NCI-H226 (cell line): Measurements from ENCODE around the gene AARS1.
"Not testable (repeated sequence)": the region's sequence is repeated elsewhere in the genome, so short reads cannot be mapped to it uniquely, and the experiment has no call there.

Source experiments
- DNase-seq: peaks from one replicate; pipeline ENCODE4 v3.0.0-alpha.2; 2015

AARS1 gene

DNA sequence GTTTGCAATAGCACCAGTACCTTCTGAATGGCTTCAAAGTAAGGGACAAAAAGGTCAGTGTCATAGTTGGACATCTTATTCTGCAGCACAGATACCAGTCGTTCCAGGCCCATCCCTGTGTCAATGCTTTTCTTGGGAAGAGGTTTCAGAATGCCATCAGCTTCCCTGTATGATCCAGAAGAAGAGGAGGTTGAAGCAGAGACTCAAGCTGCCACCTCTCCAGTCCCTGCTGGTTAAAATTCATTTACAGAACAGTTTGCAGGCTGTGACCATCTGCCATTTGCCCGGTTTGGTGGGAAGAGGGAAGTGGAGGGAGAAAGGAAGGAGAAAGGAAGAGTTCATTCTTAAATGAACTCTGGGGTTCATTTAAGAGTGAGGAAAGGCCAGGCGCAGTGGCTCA is 19.1 kb downstream of the AARS1 start:
- no peak for DNase-seq

DNA sequence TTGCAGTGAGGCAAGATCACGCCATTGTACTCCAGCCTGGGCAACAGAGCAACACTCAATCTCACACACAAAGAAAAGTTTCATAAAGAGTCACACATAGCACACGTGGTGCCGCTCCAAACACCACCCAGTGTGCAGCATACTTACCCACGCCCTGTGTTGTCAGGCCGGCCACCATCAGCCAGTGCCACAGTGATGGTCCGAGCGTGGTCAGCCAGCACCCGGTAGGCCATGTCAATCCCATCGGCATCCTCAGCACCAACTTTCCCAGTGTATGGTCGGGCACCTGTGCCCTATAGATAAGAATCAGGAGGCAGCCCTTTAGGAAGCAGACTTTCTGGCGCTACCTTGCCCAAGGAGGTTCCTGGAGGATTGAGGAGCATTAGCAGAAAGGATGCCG is 19.8 kb downstream of the AARS1 start:
- DNase-seq: no peak

DNA sequence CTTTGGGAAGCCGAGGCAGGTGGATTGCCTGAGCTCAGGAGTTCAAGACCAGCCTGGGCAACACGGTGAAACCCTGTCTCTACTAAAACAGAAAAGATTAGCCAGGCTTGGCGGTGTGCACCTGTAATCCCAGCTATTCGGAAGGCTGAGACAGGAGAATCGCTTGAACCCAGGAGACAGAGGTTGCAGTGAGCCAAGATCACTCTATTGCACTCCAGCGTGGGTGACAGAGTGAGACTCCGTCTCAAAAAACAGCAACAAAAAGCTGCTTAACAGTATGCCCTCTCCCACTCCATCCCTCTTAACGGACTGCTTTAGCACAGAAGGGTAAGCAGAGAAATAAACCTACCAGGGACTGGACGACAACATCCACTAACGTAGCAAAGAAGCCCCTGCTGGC is 21.4 kb downstream of the AARS1 start:
- not testable (repeated sequence) for DNase-seq

DNA sequence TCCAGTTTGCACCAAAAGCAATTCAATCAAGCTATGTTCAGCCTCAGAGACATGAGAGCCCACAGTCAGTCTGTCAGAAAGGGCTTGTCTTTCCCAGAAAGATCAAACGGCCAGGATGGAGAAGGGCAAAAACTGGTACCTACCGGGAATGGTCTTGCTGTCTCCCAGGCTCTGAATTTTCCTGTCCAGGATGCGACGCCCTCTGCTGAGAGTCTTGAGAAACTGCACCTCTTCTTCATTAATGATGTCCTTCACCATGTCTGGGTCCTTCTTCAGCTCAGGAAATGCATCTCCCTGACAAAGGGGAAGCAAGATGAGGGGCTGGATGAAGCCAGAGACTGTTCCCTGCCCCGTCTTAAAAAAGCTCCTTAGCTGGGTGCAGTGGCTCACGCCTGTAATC is 21.8 kb downstream of the AARS1 start:
- no peak for DNase-seq

DNA sequence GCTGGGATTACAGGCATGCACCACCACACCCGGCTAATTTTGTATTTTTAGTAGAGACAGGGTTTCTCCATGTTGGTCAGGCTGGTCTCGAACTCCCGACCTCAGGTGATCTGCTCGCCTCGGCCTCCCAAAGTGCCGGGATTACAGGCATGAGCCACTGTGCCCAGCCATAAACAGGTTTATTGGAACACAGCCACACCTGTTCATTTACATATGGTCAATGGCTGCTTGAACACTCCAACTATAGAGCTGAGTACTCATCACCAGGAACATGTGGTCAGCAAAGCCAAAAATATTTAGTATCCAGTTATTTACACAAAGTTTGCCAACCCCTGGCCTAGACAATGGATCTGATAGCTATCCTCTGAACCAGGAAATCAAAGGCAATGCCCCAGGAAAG is 29.4 kb downstream of the AARS1 start:
- not testable (repeated sequence) for DNase-seq

DNA sequence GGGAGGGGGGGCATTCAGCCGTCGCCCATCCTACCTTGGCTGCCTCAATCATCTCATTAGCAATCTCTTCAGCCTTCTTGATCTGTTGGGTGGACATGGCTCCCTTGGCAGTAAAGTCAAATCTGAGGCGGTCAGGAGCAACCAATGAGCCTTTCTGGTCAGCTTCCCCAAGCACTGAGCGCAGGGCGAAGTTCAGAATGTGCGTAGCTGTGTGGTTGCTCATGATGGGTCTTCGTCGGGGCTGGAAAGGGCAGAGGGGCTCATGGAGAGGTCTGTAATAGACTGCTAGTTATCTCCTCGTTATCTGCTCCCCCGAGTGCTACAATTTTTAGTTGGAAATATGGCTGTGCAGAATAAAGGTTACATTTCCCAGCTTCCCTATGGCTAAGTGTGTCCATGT is 30.4 kb downstream of the AARS1 start:
- DNase-seq: no peak

DNA sequence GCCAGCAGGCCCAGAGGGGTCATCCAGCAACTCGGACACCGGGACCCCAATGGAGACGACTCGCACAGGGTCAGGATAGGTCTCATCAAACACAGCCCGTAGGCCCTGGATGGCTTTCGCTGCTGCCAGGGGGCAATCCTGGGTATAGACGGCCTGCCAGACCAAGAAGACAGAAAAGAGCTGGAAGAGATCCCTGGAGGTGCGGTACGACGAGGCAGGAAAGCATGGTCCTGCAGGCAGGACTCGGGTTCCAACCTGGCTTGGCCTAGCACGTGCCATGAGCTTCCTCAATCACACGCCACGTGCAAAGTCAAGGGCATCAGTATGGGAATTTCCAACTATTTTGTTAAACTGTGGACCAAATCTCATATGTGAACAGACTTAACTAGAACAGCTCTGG is 31.2 kb downstream of the AARS1 start:
- no peak for DNase-seq

DNA sequence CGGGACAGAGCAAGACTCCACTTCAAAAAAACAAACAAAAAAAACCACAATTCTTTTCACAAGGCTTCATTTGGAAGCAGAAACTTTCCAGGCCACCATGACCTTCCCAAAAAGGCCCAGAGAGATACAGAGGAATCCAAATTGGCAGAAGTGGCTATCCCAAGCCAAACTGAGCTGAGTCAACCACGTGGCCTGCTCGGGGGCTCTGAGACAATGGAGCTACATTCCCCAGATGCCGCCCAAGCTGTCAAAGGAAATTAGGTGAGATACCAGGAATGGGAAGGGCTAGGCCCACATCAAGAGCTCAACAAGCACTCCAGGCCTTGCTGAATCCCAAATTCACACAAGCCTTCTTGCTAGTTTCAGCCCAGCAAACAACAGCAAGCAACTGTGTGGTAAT is 31.9 kb downstream of the AARS1 start:
- DNase-seq: no peak

DNA sequence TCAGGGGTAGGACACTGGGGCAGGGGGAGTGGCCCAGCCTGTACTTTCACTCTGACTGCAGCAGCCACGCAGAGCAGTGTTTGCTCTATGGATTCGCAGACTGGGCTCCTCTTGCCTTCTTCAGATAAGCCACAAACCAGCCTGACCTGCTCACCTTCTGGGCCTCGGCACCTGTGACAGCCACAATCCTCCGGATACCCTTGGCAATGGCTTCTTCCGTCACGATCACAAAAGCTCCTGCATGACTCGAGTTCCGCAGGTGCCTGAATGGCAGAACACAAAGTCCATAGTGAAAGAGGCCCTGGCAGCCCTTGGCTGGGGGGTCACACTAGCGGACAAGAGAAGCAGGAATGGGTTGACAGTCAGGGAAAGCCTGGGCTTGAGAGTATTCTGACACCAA is 33.7 kb downstream of the AARS1 start:
- DNase-seq: no peak

DNA sequence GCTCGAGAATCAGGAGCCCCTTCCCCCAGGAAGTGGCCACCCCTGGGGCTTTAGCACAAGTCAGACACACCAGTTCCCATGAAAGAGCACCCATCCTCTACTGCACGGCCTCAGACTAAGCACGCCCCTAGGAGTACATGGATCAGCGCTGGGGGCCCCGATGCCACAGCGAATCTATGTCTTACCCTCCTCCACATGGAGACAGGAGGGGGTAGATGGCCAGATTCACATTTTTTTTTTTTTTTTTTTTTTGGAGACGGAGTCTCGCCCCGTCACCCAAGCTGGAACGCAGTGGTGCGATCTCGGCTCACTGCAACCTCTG is 34.4 kb downstream of the AARS1 start:
- no peak for DNase-seq

DNA sequence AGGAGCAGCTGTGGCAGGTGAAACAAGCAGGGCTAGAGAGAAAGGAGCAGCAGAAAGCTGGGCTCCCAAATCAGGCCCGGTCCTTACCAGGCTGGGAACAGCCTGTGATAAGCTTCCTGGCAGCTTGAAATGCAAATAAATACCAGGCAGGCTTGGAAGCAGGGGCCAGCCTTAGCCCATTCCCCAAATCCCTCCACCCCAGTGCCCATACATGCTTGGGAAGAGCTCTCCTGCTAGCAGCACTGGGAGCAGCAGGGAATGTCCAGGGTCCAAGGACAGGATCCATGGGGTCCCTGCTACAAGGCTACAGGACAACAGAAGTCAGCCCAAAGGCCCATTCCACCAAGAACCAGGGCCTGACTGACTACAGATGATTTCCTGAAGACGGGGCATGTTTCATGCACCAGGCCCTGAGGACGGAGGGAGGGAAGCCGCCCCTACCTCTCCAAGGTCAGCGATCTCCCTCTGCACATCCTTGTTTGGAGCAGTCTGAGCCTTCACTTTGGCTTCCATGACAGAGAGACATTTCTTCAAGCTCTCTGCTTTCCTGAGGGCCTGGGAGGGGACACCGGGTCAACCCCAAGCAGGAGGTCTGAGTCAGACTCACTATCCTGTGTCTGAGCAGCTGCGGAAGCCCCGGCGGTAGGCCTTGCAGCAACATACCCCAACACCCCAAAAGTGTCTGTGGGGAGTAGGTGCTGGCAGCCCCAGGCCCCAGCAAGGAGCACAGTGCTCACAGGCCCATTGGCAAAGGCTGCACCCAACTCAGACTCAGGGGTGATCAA is 34.9 kb downstream of the AARS1 start:
- DNase-seq: no peak

DNA sequence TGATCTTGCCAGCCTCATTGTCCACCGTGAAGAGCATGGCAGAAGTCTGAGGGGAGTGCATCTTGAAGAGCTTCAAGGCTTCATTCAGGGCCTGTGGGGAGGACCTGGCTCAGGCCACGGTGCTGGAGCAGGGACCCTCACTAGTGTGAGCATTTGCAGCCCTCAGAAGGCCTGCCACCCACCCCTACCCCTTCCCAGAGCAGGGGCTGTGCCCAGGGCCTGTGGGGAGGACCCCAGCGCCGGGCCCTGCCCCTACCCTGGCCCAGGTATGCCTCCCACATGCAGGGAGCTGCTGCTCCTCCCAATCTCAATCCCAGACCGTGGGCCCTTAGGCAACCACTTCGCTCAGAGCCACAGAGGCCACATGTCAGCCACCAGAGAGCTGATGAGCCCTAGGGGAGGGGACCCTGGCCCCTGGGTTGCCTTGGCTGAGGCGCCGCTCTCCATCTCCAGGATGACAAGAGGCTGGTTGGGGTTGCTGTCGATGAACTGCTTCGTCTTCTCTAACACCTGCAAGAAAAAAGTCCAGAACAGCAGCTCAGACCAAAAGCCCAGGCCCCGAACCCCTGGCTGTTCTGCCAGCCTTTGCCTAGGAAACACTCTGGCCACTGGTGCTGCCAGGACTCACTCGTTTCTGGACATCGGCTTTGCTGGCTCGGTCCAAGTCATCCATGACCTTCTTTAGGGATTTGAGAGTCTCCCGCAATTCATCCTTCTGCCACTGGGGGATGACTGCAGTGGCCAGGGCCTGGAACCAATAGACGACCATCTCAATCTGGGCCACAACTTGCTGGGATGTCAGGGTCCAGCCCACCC is 35.8 kb downstream of the AARS1 start:
- DNase-seq: peak; percentile 4

DNA sequence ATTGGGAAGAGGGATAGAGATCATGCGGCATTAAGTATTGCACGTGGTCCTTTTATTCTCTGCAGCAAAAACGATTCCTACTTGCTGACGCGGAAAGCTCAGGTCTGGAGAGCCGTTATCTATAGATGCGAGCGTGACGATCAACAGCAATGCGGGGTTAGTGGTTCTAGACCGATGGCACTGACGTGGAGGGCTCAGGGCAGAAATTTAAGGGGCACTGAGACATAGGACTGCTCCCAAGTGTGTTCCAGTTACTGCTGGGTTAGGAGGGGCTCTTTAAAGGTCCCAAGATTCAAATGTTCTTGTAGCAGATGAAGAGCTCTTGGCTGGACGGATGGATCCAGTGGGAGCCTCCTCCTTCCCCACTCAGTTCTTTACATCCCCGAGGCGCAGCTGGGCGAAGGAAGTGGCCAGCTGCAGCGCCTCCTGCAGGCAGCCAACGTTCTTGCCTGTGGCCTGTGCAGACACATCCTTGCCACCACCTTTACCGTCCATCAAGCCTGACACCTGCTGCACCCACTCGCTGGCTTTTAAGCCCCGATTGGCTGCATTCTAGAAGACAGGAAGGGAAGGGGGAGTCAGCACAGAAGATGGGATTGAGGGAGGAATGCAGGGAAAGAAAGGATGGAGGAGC is 36.8 kb downstream of the AARS1 start:
- DNase-seq: no peak

DNA sequence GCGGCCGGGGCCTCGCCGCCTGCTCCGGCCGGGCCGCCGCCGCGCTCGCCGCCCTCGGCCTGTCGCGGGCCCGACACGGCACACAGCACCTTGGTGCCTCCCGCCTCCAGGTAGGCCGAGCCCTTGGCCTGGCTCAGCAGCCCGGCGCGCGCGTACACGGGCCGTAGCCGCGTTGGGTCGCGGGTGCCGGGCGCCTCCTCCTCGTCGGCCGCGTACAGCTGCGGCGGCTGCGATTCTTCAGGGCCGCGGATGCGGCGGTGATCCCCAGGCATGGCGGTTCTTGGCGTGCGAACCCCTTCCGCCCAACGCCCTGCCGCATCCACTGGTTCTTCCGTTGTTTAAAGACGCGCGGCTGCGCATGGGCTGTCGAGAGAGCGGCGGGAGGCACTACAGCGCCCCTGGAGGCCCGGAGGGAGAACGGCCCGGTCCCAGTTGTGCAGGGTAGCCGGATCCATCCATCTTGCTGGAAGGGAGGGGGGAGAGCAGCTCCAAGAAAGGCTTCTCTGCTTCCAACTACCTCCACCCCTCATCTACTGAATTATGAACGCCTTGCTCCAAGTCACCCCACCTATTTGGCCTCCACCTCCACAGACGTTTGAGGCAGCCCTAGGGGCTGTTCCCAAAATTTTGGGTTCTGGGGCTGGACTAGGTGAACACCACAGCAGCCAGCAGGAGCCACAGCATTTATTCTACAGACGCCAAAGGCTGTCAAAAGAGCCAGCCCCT is 37.5 kb downstream of the AARS1 start, which contains the start of gene EXOSC6:
Gene EXOSC6 (minus strand): TSS at position 312 of the 726 bp plus-strand sequence. CDS start 40 bp downstream, at position 272.
- peak; percentile 90 for DNase-seq

DNA sequence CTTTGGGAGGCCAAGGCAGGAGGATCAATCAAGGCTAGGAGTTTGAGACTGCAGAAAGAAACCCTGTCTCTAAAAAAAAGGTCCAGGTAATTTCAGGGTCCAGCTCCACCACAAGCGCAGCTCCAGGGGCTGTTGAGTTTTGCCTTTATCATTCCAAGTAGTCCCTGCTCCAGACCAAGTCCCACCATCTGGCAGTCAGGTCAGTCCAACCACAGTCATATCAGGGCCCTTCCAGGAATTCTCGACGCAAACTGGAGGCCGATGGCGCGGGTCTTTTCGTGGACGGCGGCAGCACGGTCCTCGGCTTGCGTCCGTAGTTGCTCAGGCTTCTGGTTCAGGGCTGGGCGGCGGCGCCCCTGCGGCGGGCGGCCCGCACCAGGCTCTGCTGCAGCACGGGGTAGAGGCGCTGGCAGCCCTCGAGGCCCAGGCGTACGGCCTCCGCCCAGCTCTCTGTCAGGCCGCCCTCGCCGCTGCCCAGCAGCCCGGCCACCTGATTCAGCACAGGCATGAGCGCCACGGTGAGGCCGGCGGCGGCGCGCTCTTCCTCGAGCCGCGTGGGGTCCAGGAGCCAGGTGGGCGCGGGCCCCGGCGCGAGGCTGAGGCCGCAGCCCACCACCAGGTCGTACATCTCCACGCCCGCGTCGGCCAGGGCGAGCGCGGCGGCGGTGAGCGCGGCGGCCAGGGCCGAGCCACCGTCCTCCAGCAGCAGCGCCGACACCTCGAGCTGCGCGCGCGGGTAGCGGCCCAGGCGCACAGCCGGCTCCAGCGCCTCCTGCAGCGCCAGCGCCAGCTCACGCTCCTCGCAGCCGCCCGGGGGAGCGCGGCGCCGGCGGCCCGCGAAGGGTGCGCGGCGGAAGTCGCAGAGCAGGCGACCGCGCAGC is 38.3 kb downstream of the AARS1 start:
- peak; percentile 47 for DNase-seq

DNA sequence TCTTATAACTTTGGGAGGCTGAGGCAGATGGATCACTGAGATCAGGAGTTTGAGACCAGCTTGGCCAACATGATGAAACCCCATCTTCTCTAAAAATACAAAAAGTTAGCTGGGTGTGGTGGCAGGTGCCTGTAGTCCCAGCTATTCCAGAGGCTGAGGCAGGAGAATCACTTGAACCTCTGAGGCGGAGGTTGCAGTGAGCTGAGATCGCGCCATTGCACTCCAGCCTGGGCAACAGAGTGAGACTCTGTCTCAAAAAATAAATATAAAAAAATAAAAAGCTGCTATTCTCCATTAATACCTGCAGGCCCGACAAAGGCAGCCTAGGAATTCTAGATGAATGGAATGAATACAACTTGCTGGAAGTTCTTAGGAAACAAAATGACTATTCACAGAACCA is 39.6 kb downstream of the AARS1 start:
- not testable (repeated sequence) for DNase-seq

DNA sequence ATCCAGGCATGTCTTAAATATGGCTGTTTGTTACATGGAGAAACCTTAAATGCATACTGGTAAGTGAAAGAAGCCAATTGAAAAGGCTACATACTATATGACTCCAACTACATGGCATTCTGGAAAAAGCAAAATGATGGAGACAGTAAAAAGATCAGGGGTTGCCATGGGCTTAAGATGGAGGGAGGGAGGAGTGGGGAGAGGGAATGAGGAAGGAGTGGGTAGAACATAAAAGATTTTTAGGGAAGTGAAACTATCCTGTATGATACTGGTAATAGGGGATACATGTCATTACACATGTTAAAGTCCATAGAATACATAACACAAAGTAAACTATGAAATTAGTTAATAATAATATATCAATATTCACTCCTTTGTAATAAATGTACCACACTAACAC is 50.5 kb downstream of the AARS1 start:
- DNase-seq: not testable (repeated sequence)

DNA sequence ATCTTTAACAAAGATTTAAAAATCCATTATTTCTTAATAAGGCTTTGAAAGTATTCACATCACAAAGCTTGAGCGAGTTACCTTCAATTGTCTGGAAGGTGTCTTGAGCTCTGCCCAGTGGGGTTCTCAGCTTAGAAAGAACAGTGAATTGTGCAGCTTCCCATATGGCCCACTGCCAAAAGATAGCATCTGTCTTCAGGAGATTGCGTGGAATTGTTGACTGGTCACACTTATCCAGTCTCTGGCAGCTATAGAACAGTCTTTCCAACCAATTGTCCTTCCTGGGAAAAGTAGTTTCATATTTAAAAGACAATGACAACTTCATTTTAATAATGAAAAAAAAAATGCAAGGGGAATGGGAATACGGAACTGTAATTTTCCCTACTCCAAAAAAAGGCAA is 57.5 kb downstream of the AARS1 start:
- DNase-seq: not testable (repeated sequence)

DNA sequence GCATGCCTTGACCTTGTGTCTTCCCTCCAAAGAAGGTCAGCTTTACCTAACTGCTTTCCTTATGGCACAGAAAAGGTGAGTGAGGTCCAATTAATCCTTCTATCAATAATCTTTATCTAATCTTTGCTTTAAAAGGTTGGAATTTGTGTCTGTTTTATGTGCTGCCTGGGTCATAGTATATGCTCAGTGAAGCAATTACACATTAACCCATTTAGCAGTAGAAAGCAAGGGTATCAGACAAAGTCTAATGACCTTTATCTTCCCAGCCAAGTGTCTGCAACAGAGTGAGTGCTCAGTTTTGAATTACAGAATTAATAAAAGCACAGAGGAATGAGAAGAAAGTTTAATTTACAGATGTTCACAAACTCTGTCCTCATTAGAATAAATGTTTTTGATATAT is 63.3 kb downstream of the AARS1 start:
- not testable (repeated sequence) for DNase-seq

DNA sequence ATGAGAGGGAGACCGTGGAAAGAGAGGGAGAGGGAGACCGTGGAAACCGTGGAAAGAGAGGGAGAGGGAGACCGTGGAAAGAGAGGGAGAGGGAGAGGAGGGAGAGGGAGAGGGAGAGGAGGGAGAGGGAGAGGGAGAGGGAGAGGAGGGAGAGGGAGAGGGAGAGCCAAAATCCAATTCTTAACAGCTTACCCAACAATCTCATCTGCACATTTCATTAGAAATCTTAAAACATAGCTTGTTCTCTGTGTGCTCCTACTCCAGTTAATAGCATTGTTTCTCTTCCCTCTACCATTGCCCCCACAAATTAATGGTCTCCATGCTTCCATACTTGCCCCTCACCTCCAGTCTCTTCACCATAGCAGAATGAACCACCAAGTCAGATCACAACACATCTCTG is 63.9 kb downstream of the AARS1 start:
- not testable (repeated sequence) for DNase-seq

DNA sequence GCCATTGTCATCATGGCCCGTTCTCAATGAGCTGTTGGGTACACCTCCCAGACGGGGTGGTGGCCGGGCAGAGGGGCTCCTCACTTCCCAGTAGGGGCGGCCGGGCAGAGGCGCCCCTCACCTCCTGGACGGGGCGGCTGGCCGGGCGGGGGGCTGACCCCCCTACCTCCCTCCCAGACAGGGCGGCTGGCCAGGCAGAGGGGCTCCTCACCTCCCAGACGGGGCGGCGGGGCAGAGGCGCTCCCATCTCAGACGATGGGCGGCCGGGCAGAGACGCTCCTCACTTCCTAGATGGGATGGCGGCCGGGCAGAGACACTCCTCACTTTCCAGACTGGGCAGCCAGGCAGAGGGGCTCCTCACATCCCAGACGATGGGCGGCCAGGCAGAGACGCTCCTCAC is 64.7 kb downstream of the AARS1 start:
- DNase-seq: not testable (repeated sequence)

DNA sequence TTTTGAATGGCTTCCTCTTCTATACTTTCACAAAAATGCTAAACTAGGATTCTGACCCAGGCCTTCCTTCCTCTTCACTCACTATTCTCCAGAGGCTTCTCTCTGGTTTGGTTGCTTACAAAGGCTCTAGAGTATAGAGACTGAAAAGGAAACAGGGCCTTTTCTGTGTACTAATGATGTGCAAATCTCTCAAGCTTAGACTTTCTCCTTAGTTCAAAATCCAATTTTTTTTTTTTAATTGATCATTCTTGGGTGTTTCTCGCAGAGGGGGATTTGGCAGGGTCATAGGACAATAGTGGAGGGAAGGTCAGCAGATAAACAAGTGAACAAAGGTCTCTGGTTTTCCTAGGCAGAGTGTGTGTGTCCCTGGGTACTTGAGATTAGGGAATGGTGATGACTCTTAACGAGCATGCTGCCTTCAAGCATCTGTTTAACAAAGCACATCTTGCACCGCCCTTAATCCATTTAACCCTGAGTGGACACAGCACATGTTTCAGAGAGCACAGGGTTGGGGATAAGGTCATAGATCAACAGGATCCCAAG is 65.3 kb downstream of the AARS1 start:
- not testable (repeated sequence) for DNase-seq
